Chondrocyte (in vitro differentiated cells): ENCODE results near the gene KRTAP8-1. TPM values are rescaled to one million over a fixed set of nuclear protein-coding genes. Genes with fewer than 3 reads are reported as not detected.

Experiments
- DNase-seq: peaks from one replicate; pipeline ENCODE4 v3.0.0; 2021; ENCODE audit warnings: mixed read lengths, low spot score
- H3K27ac Mint-ChIP-seq: one replicate; pipeline ENCODE4 v1.8.0; 2021; ENCODE audit warnings: mild to moderate bottlenecking, moderate library complexity, mixed read lengths; ENCODE audit not compliant: unreplicated experiment
- H3K27me3 Mint-ChIP-seq: 2 replicates; pipeline ENCODE4 v1.8.0; 2021; ENCODE audit warnings: low read depth, mixed read lengths
- H3K36me3 Mint-ChIP-seq: 2 replicates; pipeline ENCODE4 v1.8.0; 2021; ENCODE audit warnings: low read depth, mixed read lengths
- H3K4me1 Mint-ChIP-seq: 2 replicates; pipeline ENCODE4 v1.8.0; 2021; ENCODE audit warnings: low read depth, mild to moderate bottlenecking, mixed read lengths
- H3K4me3 Mint-ChIP-seq: one replicate; pipeline ENCODE4 v1.8.0; 2021; ENCODE audit warnings: mild to moderate bottlenecking, moderate library complexity, mixed read lengths; ENCODE audit not compliant: unreplicated experiment
- H3K9me3 Mint-ChIP-seq: 2 replicates; pipeline ENCODE4 v1.8.0; 2021; ENCODE audit warnings: low read depth, mixed read lengths
- long read RNA-seq: library from polyadenylated mRNA; stranded (forward); transcript quantifications from one replicate; pipeline ENCODE4 v2.0.0, GENCODE V29; 2021
- total RNA-seq: library from RNA; stranded (reverse); gene quantifications from 3 replicates; pipeline ENCODE4 v1.2.1, GENCODE V29; 2021
- TF ChIP-seq, protein P1 (sequence below): fragments of 200-600 bp; sonication (generic); IDR thresholded peaks from 2 replicates; pipeline ENCODE4 v1.5.0; 2021; ENCODE audit warnings: antibody characterized with exemption, mild to moderate bottlenecking, moderate library complexity

Gene KRTAP8-1, protein sequence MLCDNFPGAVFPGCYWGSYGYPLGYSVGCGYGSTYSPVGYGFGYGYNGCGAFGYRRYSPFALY
- total RNA-seq = not detected in 3 replicates
- long read RNA-seq = 0 reads

DNA sequence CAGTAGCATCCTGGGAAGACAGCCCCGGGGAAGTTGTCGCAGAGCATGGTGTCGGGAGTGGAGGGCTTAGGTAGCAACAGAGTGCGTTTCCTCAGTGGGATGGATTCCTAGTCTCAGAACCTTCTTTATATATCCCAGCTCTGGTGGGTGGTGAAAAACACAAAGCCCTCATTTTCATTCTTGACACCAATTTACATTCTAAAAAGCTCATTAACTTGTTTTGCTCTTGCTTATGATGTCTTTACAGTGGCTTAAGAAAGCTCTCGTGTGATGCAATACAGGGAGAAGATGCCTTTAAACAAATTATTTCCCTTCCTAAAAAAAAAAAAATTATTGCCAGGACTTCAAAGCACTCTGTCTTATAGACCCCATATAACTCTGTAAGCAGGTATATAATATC, at the start of gene KRTAP8-1:
TSS of gene KRTAP8-1 (minus strand) at position 101 of the 400 bp plus-strand sequence. CDS start at position 47, 54 bp downstream.
- no peak within 1 kb of the TSS for H3K27ac Mint-ChIP-seq
- peaks cover 2% of the 10 kb centered on the region for H3K27me3 Mint-ChIP-seq
- no peaks in the 10 kb centered on the region for H3K36me3 Mint-ChIP-seq
- H3K9me3 Mint-ChIP-seq = peaks cover 2% of the 10 kb centered on the region
- H3K4me3 Mint-ChIP-seq = no peak within 1 kb of the TSS
- DNase-seq = no peak
- TF ChIP-seq, protein P1, sequence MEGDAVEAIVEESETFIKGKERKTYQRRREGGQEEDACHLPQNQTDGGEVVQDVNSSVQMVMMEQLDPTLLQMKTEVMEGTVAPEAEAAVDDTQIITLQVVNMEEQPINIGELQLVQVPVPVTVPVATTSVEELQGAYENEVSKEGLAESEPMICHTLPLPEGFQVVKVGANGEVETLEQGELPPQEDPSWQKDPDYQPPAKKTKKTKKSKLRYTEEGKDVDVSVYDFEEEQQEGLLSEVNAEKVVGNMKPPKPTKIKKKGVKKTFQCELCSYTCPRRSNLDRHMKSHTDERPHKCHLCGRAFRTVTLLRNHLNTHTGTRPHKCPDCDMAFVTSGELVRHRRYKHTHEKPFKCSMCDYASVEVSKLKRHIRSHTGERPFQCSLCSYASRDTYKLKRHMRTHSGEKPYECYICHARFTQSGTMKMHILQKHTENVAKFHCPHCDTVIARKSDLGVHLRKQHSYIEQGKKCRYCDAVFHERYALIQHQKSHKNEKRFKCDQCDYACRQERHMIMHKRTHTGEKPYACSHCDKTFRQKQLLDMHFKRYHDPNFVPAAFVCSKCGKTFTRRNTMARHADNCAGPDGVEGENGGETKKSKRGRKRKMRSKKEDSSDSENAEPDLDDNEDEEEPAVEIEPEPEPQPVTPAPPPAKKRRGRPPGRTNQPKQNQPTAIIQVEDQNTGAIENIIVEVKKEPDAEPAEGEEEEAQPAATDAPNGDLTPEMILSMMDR = no peak
- H3K4me1 Mint-ChIP-seq = no peaks in the 10 kb centered on the region

DNA sequence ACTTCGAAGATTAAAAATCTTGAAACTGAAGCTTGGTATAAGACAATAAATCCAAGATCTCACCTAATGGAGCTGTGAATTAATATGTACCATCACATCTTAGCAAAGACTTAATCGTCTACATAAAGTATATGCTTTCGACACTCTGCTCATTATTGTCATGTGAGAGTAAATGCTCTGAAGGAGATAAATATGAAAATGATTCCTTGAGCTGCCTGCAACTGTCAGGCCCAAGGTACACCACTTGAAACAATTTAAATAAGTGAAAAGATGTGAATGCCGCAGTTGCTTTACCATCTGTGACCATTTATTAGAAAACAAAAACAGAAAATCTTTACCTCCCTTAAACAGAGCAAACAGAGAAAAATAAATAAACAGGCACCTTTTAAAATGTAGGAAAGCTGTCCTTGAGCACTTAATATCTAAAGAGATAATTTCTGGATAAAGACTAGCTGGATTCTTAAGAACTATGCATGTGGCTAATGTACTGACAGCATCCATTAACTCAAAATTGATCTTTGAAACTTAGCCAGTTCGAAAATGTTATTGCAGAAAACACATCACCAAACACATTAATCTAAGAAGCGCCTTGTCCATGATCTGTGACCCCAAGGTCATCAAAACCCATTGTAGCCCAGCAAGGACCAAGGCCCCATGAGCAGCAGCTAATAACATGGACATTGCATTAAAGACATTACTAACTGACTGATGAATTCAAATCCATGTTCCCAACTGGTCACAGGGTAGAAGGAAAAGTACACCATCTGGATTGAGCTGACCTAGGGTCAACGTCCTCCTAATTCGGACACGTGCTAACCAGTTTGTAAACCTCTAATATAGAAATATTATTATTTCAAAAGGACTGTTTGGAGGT, 34.8 kb upstream of the KRTAP8-1 start:
- DNase-seq = no peak
- H3K36me3 Mint-ChIP-seq = no peaks in the 10 kb centered on the region
- peaks cover 11% of the 10 kb centered on the region for H3K9me3 Mint-ChIP-seq
- TF ChIP-seq, protein P1 = no peak
- no peaks in the 10 kb centered on the region for H3K4me1 Mint-ChIP-seq
- H3K4me3 Mint-ChIP-seq = no peak overlapping the region
- H3K27me3 Mint-ChIP-seq = no peaks in the 10 kb centered on the region
- H3K27ac Mint-ChIP-seq = no peak overlapping the region

DNA sequence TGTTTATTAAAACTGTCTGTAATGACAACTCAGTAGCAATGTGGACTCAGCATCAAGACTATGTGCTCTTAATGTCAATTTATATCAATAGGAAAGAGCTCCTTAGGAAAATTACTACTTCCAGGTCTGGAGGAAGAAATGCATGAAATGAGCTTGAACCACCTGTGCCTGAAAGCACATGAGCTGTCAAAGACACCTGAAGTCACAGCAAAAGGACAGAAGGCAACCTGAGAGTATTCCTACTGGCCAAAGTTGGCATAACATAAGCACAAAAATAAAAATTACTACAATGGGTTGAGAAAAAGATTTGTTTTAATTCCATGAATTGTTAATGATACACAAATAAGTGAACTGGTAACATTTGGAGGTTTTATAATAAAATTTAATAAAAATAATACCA, 29.9 kb upstream of the KRTAP8-1 start:
- H3K27me3 Mint-ChIP-seq = no peaks in the 10 kb centered on the region
- TF ChIP-seq, protein P1 = no peak
- H3K4me1 Mint-ChIP-seq = no peaks in the 10 kb centered on the region
- no peak overlapping the region for H3K4me3 Mint-ChIP-seq
- H3K36me3 Mint-ChIP-seq = no peaks in the 10 kb centered on the region
- peaks cover 3% of the 10 kb centered on the region for H3K9me3 Mint-ChIP-seq
- no peak for DNase-seq
- no peak overlapping the region for H3K27ac Mint-ChIP-seq

DNA sequence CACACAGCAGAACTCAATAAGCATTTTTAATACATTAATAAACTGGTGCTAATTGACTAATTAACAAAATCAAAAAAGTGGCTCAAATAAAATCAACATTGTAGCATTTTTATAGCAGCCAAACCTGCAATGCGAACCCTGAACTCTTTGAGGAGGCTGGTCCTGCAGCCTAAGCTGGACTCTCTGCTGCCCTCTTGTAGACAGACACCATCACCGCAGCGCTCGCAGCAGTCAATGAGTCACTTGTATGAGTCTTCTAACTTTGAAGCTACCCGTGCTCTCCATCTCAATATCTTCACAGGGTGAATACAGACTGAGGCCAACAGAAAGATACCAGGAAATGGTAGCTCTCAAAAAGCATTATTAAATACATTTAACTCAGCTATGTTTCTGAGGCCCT, 26.2 kb upstream of the KRTAP8-1 start:
- H3K4me1 Mint-ChIP-seq = no peaks in the 10 kb centered on the region
- H3K27me3 Mint-ChIP-seq = no peaks in the 10 kb centered on the region
- no peak for DNase-seq
- no peak overlapping the region for H3K27ac Mint-ChIP-seq
- no peak overlapping the region for H3K4me3 Mint-ChIP-seq
- peaks cover 3% of the 10 kb centered on the region for H3K9me3 Mint-ChIP-seq
- no peaks in the 10 kb centered on the region for H3K36me3 Mint-ChIP-seq
- TF ChIP-seq, protein P1 = peak; percentile 66

DNA sequence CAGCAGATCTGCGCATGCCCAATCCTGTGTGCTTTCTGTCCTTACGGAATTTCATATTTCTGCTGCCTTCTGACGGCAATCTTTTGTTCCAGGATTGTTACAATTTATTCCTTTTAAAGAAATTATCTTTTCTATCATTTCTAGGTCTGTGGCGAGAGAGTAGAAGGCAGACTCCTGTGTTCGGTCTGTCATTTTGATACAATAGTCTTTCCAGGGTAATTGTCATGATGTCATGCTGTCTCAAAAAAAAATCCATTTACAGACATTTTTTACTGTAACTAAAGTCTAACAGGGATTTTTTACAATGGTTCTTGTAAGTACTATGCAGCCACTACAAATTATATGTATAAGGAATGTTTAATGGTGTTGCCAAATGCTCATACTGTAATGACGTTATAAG, 25.5 kb upstream of the KRTAP8-1 start:
- no peaks in the 10 kb centered on the region for H3K27me3 Mint-ChIP-seq
- DNase-seq = no peak
- H3K4me1 Mint-ChIP-seq = no peaks in the 10 kb centered on the region
- no peaks in the 10 kb centered on the region for H3K36me3 Mint-ChIP-seq
- peaks cover 3% of the 10 kb centered on the region for H3K9me3 Mint-ChIP-seq
- TF ChIP-seq, protein P1 = no peak
- H3K27ac Mint-ChIP-seq = no peak overlapping the region
- no peak overlapping the region for H3K4me3 Mint-ChIP-seq
